NOMO-1 treated with dmso at 0.1 percent for 144 hours (cell line): ENCODE data around the gene TMEM178A.

ENCODE experiments used
- DNase-seq: peaks from one replicate; lab custom pipeline; 2025; ENCODE audit not compliant: unreplicated experiment; lab: John Stamatoyannopoulos, UW

TMEM178A gene

GRCh38 chr2:39673018-39673417, 7.3 kb downstream of the TMEM178A start:
- no peak for DNase-seq

- DNase-seq, result no peak
Measured at GRCh38 chr2:39676342-39676741, 10.6 kb downstream of the TMEM178A start.

- DNase-seq, result no peak
Measured at GRCh38 chr2:39678170-39678569, 12.5 kb downstream of the TMEM178A start.

- no peak for DNase-seq
Measured at GRCh38 chr2:39679805-39680204, 14.1 kb downstream of the TMEM178A start.

GRCh38 chr2:39682066-39682692, 16.5 kb downstream of the TMEM178A start:
- no peak for DNase-seq

- no peak for DNase-seq
Measured at GRCh38 chr2:39683022-39683699, 17.4 kb downstream of the TMEM178A start.

- no peak for DNase-seq
Measured at GRCh38 chr2:39684464-39684863, 18.7 kb downstream of the TMEM178A start.

GRCh38 chr2:39685126-39685525, 19.4 kb downstream of the TMEM178A start:
- no peak for DNase-seq

- DNase-seq, result no peak
Measured at GRCh38 chr2:39686456-39686855, 20.7 kb downstream of the TMEM178A start.

GRCh38 chr2:39688181-39688580, 22.5 kb downstream of the TMEM178A start:
- DNase-seq, result no peak

GRCh38 chr2:39689272-39689841, 23.6 kb downstream of the TMEM178A start:
- no peak for DNase-seq

GRCh38 chr2:39689876-39690275, 24.2 kb downstream of the TMEM178A start:
- DNase-seq, result no peak

GRCh38 chr2:39693245-39693644, 27.5 kb downstream of the TMEM178A start:
- no peak for DNase-seq

- DNase-seq, result no peak
Measured at GRCh38 chr2:39696101-39696553, 30.4 kb downstream of the TMEM178A start.

GRCh38 chr2:39696838-39697237, 31.1 kb downstream of the TMEM178A start:
- DNase-seq, result no peak

GRCh38 chr2:39697454-39697853, 31.7 kb downstream of the TMEM178A start:
- DNase-seq, result no peak

GRCh38 chr2:39701137-39701536, 35.4 kb downstream of the TMEM178A start:
- DNase-seq, result no peak

GRCh38 chr2:39703181-39703872, 37.6 kb downstream of the TMEM178A start:
- no peak for DNase-seq

GRCh38 chr2:39704540-39704939, 38.8 kb downstream of the TMEM178A start:
- no peak for DNase-seq

GRCh38 chr2:39705638-39706037, 39.9 kb downstream of the TMEM178A start:
- DNase-seq, result no peak

- DNase-seq, result no peak
Measured at GRCh38 chr2:39706312-39706711, 40.6 kb downstream of the TMEM178A start.

- no peak for DNase-seq
Measured at GRCh38 chr2:39706945-39707344, 41.2 kb downstream of the TMEM178A start.
